Activated naive CD8-positive, alpha-beta T cell treated with anti-CD3 and anti-CD28 coated beads, Interleukin-2, amount 50 U/mL, for 16 hours (primary cell): ENCODE data around the gene PPFIA3.
"Not testable (repeated sequence)": the region's sequence is repeated elsewhere in the genome, so short reads cannot be mapped to it uniquely, and the experiment has no call there.

Source experiments
- DNase-seq: peaks from one replicate; pipeline ENCODE4 v3.0.0-alpha.2; 2020; ENCODE audit warnings: low read depth, low spot score

The PPFIA3 gene

DNA sequence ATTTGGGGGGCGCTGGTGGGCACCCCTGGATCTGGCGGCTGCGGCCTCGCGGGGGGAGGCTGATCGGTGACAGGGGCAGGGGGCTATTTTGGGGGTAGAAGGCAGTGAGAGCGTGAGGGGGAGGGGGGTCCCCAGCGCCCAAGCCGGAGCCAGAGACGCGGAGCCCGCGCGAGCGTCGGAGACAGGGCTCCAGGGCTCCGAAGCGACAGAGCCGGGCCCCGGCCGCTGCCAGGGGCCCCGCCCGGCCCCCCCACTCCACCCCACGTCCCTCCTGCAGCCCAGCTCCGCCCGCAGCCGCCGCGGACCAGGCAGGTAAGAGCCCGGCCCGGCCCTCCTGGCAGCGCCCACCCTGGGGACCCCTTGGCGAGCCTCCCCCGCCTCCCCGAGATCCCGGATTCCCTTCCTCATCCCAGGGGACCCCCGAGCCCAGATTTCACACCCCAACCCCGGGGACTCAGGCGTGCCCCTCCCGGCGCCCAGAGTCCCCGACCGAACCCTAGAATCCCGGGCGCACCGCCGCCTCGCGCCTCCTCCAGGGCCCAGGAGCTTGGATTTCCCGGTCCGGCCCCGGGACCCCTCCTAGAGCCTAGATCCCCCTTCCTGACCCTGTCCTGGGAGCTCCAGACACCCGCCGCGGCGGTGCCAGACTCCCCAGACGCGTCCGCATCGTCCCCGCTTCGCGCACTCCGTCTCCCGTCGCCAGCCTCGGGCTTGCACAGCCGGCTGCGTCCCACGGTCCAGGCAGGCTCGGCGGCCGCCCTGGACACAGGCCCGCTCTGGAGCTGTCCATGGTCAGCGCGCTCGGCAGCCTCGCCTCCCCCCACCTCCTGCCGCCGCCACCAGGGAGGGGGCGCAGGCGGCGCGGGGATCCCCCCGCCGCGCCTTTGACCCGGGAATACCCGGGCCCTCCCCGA, at the start of gene PPFIA3:
Gene PPFIA3 (plus strand): TSS at position 134 of the 914 bp plus-strand sequence. CDS start 8,330 bp downstream, outside the sequence.
- no peak for DNase-seq

DNA sequence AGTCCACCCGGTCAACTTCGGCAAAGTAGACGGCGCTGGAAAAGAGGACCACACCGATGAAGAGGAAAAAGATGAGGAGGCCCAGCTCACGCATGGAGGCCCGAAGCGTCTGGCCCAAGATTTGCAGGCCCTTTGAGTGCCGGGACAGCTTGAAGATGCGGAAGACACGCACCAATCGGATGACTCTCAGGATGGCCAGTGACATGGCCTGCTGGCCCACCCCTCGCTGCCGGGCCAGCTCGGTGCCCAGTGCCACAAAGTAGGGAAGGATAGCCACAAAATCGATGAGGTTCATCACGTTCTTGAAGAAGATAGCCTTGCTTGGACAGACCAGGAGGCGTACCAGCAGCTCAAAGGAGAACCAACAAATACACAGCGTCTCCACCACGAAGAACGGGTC, 48.9 kb upstream of the PPFIA3 start:
- DNase-seq, result no peak

GRCh38 chr19:49071860-49072547, 47.3 kb upstream of the PPFIA3 start:
- DNase-seq, result no peak

GRCh38 chr19:49073514-49074378, 45.6 kb upstream of the PPFIA3 start:
- no peak for DNase-seq

GRCh38 chr19:49074869-49075268, 44.5 kb upstream of the PPFIA3 start:
- DNase-seq, result not testable (repeated sequence)

DNA sequence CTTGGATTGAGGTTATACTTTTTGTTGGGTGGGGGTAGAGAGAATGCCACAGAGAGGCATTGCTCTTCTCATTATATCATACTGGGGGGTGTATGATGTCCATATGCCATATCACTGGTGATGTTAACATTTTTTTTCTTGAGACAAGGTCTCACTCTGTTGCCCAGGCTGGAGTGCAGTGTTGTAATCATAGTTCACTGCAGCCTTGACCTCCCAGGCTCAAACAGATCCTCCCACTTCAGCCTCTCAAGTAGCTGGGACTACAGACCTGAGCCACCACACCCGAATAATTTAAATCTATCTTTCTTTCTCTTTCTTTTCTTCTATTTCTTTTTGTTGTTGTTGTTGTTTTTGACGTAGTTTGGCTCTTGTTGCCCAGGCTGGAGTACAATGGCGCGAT, 39.0 kb upstream of the PPFIA3 start:
- DNase-seq, result no peak

GRCh38 chr19:49081273-49081672, 38.1 kb upstream of the PPFIA3 start:
- no peak for DNase-seq

DNA sequence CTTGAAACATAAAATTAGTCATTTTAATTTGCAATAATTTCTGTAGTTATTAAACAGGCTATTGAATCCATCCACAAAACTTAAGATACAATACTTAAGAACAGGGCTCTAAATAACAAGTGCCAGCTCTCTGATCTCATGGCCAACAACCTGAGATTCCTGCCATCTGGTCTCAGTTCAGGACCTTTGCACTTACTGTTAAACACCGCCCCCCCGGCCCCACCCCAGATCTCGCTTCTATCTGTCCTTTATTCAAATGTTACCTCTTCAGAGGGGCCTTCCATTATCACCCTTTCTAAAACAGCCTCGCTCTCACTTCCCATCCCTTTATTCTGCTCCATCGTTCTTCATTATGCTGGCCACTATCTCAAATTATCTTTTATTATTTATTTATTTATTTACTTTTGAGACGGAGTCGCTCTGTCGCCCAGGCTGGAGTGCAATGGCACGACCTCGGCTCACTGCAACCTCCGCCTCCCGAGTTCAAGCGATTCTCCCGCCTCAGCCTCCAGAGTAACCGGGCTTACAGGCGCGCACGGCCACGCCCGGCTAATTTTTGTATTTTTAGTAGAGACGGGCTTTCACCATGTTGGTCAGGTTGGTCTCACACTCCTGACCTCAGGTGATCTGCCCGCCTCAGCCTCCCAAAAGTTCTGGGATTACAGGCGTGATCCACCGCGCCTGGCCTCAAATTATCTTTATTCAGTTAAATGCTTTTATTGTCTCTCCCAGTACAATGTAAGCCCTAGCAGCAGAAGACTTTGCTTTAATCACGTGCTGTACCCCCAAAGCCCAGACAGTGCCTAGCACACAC, 34.9 kb upstream of the PPFIA3 start:
- DNase-seq, result no peak

DNA sequence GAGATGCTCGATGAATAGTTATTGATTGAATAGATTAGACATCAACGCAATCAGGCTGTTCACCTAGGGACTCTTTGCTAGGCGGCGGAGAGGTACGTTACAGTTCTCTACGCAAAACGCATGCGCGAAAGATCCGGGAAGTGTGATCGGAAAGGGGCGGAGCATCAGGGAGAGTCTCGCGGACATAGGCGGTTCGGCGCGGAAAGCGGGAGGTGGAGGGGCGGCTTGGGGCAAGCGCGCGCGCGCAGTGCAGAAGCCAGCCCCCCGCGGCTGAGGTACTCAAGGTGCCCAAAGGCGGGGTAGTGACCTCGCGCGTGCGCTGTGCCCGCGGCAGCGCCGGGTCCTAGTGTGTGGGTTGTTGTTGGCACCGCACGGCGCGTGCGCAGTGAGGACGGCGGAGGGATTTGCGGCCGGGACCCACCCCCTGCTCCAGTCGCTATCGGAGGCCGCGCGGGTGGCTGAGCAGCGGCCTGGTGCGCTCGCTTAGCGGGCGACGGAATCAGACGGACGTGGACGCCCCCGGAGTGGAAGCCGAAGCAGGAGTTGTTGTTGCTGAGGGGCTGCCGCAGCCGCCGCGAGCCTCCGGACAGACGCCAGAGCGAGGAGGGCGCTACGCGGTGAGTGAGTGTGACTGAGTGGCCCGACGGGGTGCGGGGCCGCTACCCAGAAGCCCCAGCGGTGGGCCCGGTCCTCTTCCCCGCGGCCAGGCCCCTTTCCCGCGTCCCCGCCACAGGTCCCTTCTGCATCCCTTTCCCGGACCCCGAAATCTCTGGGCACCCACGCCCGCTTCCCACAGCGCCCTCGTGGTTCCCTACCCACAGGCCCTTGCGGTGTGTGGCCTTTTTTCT, 34.1 kb upstream of the PPFIA3 start, which contains the start of gene SNRNP70:
Gene SNRNP70 (plus strand): TSS at position 432 of the 848 bp plus-strand sequence. CDS start 964 bp downstream, outside the sequence.
- peak; percentile 95 for DNase-seq

DNA sequence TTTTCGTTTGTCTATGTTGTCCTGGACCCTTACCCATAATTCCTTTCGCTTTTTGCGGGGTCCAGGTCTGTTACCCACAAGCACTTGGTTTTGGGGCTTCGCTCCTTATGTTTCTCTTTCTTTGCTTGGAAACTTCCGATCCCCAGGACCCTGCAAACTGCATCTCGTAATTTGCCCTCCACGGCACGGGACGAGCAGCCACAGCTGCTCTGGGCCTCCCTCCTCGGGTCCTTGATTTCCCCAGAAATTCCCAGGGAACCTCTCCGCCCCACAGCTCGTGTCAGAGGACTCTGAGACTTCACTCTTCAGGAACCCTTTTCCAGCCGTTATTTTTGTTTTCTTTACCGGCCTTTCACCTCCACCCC, 33.5 kb upstream of the PPFIA3 start:
- DNase-seq, result no peak

DNA sequence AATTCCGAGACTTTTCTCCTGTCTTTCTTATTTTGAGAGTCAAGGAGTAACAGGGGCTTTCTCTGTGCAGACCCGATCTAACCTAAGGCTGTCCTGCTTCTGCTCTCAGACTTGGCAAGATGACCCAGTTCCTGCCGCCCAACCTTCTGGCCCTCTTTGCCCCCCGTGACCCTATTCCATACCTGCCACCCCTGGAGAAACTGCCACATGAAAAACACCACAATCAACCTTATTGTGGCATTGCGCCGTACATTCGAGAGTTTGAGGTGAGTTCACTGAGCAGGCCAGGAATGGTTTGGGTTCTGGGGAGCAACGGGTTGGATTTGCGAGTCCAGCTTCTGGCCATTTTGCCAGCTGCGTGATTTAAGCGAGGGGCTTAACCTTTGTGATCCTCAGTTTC, 33.0 kb upstream of the PPFIA3 start:
- DNase-seq, result no peak

- DNase-seq, result no peak
Measured at GRCh38 chr19:49091391-49092038, 27.8 kb upstream of the PPFIA3 start.

GRCh38 chr19:49092686-49093085, 26.7 kb upstream of the PPFIA3 start:
- DNase-seq, result no peak

GRCh38 chr19:49094505-49095482, 24.6 kb upstream of the PPFIA3 start:
- no peak for DNase-seq

DNA sequence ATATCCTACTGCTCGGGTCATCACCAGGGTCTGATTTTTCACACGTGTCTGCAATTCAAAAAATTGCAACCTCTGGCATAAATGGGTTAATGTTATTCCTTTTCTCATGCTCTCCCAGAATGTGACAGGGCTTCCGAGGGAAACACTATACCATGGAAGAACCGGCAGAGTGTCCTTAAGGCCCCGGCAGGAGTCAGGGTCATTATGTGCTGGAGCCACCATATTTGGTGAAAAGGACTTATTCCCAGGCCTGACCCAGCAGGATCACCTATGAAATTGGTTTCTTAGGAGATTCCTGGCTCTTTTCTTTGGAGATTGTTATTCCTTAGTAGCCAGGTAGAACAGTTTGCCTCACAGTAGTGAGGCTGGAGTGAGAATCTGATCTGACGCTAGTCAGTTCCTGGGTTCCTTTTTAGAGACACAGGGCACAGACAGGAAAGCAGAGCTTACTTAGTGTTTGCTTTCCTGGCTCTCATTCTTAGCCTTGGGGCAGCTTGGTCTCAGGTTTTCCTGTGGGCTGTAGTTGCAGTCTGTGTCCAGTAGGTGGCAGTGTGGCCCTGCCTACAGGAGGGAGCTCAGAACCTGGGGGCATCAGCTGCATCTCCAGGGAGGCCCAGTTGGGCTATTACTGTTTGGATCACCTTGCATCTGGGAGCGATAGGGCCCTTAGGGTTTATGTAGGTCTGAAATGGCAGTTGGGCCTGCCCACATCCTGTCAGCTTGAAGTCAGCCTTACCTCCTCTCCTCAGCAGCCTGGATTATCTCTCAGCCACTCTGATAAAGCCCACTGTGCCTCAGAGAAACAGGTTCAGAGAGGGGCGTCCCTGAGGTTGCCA, 21.7 kb upstream of the PPFIA3 start:
- DNase-seq, result peak; percentile 55

DNA sequence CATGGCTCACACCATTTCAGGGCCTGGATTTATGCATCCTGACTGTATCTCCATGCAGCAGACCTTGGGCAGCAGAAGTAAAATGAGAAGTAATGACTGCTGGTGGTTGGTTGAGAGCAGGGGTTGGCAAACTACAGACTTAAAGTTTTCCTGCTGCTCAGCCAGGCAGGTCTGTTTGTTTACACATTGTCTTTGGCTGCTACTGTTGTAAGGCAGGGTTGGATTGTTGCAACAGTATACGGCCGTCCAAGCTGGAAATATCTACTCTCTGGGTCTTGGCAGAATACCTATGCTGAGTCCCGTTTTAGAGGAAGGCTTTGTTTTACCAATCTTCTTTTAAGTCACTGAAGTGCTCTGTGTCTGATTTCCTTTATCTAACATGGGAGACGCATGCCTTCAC, 20.5 kb upstream of the PPFIA3 start:
- no peak for DNase-seq

DNA sequence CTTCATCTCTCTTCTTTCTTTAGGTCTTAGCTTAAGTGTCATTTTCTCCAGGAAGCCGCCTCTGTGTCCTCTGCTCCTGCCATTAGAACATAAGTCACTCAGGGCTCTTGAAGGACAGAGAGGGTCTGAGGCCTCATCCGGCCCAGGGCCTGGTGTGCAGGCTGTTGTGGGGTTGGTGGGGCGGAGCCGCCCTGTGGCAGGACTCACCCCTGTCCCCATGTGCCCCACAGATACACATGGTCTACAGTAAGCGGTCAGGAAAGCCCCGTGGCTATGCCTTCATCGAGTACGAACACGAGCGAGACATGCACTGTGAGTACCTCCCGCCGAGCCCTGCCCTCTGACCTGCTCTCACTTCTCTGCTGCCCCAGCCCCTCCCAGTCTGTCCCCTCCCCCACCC, 18.2 kb upstream of the PPFIA3 start:
- no peak for DNase-seq
